ENCODE data around the gene CCR9.

DNA sequence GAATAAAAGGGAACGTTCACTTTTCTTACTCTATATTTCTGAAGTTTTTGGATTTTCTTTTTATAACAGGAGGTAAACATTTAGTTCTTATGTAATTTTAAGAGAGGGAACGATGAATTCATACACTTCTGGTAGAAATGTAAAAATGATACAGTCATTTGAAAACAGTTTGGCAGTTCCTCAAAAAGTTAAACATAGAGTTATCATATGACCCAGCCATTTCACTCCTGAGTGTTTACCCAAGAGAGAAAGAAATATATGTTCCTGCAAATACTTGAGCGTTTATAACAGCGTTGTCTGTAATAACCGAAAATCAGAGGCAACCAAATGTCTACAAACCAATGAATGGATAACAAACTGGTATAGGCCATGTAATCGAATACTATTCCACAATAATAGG lies 20.8 kb upstream of the CCR9 start:
- TF ChIP-seq, protein P1, sequence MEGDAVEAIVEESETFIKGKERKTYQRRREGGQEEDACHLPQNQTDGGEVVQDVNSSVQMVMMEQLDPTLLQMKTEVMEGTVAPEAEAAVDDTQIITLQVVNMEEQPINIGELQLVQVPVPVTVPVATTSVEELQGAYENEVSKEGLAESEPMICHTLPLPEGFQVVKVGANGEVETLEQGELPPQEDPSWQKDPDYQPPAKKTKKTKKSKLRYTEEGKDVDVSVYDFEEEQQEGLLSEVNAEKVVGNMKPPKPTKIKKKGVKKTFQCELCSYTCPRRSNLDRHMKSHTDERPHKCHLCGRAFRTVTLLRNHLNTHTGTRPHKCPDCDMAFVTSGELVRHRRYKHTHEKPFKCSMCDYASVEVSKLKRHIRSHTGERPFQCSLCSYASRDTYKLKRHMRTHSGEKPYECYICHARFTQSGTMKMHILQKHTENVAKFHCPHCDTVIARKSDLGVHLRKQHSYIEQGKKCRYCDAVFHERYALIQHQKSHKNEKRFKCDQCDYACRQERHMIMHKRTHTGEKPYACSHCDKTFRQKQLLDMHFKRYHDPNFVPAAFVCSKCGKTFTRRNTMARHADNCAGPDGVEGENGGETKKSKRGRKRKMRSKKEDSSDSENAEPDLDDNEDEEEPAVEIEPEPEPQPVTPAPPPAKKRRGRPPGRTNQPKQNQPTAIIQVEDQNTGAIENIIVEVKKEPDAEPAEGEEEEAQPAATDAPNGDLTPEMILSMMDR (conservative IDR thresholded peaks at IDR 0.05; ENCODE audit: low read length) = no peak
- no peak for TF ChIP-seq EZH2phosphoT487 (IDR thresholded peaks at IDR 0.05; ENCODE audit: borderline replicate concordance)

Measured in Loucy (cell line).